ENCODE measurements around the gene A1BG. TPM values are rescaled to one million over a fixed set of nuclear protein-coding genes. Genes with fewer than 3 reads are reported as not detected.
"Not testable (repeated sequence)": the region's sequence is repeated elsewhere in the genome, so short reads cannot be mapped to it uniquely, and the experiment has no call there.

Gene A1BG
- total RNA-seq, 4 donors from 2014 or later: 4.5 to 12.5 (median 9.0) TPM; not detected in 1

DNA sequence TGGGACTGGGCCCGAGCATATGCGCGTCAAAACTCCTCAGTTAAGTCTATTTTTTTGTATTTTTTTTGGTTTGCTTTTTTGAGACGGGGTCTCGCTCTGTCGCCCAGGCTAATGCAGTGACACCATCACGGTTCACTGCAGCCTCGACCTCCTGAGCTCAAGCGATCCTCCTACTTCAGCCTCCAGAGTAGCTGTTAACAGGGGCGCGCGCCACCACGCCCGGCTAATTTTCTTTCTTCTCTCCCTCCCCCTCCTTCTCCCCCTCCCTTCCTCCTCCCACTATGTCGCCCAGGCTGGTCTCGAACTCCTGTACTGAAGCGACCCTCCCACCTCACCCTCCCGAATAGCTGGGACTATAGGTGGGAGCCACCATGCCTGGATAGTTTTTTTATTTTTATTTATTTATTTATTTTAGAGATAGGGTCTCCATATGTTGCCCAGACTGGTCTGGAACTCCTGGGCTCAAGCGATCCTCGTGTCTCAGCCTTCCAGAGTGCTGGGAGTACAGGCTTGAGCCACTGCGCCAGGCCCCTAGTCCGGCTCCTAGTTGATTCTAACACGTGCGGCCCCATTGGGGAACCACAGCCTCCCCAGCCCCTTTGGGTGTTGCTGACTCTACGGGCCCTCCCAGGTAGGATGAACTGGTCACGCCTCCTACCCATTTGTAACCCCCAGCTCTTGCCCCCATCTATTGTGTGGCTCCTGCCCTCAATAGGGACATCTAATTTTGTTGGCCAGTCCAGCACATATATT, 28.3 kb upstream of the A1BG start:
- Histone ChIP-seq H3K27me3 (no peaks in the 10 kb centered on the region), H3K4me1 (peaks cover 34 to 40% of the 10 kb centered on the region in 2 donors), H3K27ac (peak overlapping the region; percentile 78 to 99 (median 94)), H3K4me3 (peak overlapping the region; percentile 70 to 95 (median 81)), H3K36me3 (no peaks in the 10 kb centered on the region), H3K9me3 (no peaks in the 10 kb centered on the region)
- DNase-seq (no peak), ATAC-seq (no peak)
- intact Hi-C loops (cut with DNase I; ENCODE audit: low total_unique reads): loop anchor here (1.0 to 5.0 kb wide), 3 partner anchors 19 to 199 kb away; partner anchors contain the start of genes ZNF274 and ZNF497
- TF ChIP-seq POLR2A (IDR thresholded peaks at IDR 0.05) (no peak), CTCF (IDR thresholded peaks at IDR 0.05 in 4 of 5, conservative IDR thresholded peaks at IDR 0.05 in 1 of 5) (no peak)
- in situ Hi-C loops (cut with MboI; ENCODE audit: low sequenced_read_pairs in 4 of 4): no loop called here

DNA sequence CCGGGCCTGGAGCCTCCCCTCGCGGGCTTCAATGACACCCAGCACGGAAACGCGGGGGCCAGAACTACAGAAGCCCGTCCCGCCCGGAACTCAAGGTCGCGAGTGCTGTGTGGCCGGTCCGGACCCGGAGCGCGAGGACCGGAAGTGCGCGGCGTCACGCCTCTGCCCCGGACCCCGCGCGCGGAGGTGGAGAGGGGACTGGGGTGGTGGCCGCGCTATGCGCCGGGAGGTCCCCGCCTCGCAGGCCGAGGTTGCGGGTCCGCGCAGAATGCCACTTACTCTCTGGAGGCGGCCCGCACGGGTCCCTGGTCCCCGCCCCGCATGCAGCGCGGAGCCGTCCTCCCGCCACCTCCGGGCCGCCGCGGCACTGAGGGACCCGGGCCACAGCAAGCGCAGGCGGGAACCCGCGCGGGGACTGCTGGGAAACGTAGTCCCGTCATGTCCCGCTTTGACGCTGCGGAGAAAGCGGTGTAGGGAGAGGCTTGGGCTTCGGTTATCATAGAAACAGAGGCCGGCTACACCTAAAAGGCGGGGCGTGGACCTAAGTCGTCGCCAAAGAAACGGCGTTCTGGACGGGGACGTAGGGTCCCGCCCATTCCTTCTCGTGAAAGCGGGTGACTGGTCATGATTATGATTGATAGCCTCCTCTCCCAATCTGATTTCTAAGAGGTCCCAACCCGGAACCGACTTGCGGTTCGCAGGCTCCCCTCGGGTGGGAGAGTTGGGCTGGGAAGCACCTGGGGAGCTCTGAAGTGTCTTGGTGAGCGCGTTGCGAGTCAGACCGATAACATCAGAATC, 27.6 kb upstream of the A1BG start, which contains the start of gene ZNF837:
TSS of gene ZNF837 (minus strand) at position 369 of the 798 bp plus-strand sequence. CDS start 11,698 bp downstream, outside the sequence.
- Histone ChIP-seq H3K36me3 (no peaks in the 10 kb centered on the region), H3K4me1 (peaks cover 30 to 35% of the 10 kb centered on the region in 2 donors), H3K27me3 (no peaks in the 10 kb centered on the region), H3K9me3 (no peaks in the 10 kb centered on the region), H3K4me3 (peak within 1 kb of the TSS; percentile 70 to 95 (median 81)), H3K27ac (peak within 1 kb of the TSS; percentile 78 to 99 (median 94))
- TF ChIP-seq CTCF (IDR thresholded peaks at IDR 0.05 in 4 of 5, conservative IDR thresholded peaks at IDR 0.05 in 1 of 5) (peak in 1 of 5 experiments; percentile 19), POLR2A (IDR thresholded peaks at IDR 0.05) (peak; percentile 82 to 84)
- DNase-seq (peak; percentile 97 to 100), ATAC-seq (peak; percentile 96 to 97)
- in situ Hi-C loops (cut with MboI; ENCODE audit: low sequenced_read_pairs in 4 of 4) (no loop called here), intact Hi-C loops (cut with DNase I; ENCODE audit: low total_unique reads) (loop anchor here (1.0 to 5.0 kb wide), 6 partner anchors 19 to 199 kb away; partner anchors contain the start of genes ERVK3-1, ZBTB45, ZNF274 and ZNF497)

- intact Hi-C loops (cut with DNase I; ENCODE audit: low total_unique reads) (loop anchor here (1.0 to 5.0 kb wide), 4 partner anchors 53 to 198 kb away; partner anchors contain the start of genes ERVK3-1, ZBTB45 and ZNF274), in situ Hi-C loops (cut with MboI; ENCODE audit: low sequenced_read_pairs in 4 of 4) (no loop called here)
- peaks cover 23 to 28% of the 10 kb centered on the region in 2 donors for H3K4me1 ChIP-seq
- ATAC-seq (peak in 1 of 2 donors; percentile 4), DNase-seq (no peak)
- H3K27me3 ChIP-seq: no peaks in the 10 kb centered on the region
- H3K4me3 ChIP-seq: peak overlapping the region; percentile 70 to 95 (median 81)
- peak overlapping the region; percentile 78 to 99 (median 94) for H3K27ac ChIP-seq
- H3K36me3 ChIP-seq: no peaks in the 10 kb centered on the region
- H3K9me3 ChIP-seq: no peaks in the 10 kb centered on the region
- no peak for TF ChIP-seq CTCF (IDR thresholded peaks at IDR 0.05 in 4 of 5, conservative IDR thresholded peaks at IDR 0.05 in 1 of 5)
- no peak for TF ChIP-seq POLR2A (IDR thresholded peaks at IDR 0.05)
Measured at GRCh38 chr19:58380037-58380661, 26.9 kb upstream of the A1BG start.

DNA sequence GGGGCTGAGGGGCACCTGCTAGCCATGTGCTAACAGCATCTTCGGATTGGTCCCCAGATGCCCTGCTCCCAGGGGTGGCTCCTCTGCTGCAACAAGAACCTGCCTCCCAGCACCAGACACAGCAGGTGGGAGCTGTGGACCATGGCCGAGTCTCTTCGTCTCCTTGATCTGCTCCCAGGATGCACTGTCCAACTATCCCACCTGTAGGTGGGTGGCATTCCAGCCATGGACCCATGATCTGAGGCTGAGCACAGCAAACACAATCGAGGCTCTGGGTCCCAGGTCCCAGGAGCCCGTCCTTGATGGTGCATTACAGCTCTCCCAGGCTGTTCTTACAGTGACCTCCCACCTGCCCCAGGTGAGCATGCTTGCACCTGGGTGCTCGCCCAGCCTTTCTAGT, 26.0 kb upstream of the A1BG start:
- DNase-seq (no peak), ATAC-seq (no peak)
- in situ Hi-C loops (cut with MboI; ENCODE audit: low sequenced_read_pairs in 4 of 4): no loop called here

GRCh38 chr19:58376724-58377123, 23.4 kb upstream of the A1BG start:
- intact Hi-C loops (cut with DNase I; ENCODE audit: low total_unique reads): not testable (repeated sequence)

More for the DNA sequence above, 26.0 kb upstream of the A1BG start:
- Histone ChIP-seq H3K4me1 (peaks cover 20 to 23% of the 10 kb centered on the region in 2 donors), H3K4me3 (no peak overlapping the region), H3K27me3 (no peaks in the 10 kb centered on the region), H3K36me3 (no peaks in the 10 kb centered on the region), H3K27ac (no peak overlapping the region), H3K9me3 (no peaks in the 10 kb centered on the region)
- intact Hi-C loops (cut with DNase I; ENCODE audit: low total_unique reads): no loop called here
- TF ChIP-seq POLR2A (IDR thresholded peaks at IDR 0.05): no peak
- TF ChIP-seq CTCF (IDR thresholded peaks at IDR 0.05 in 4 of 5, conservative IDR thresholded peaks at IDR 0.05 in 1 of 5): no peak

More at GRCh38 chr19:58376724-58377123, 23.4 kb upstream of the A1BG start:
- H3K27me3 ChIP-seq; ATAC-seq; DNase-seq; in situ Hi-C loops (cut with MboI; ENCODE audit: low sequenced_read_pairs in 4 of 4); H3K27ac ChIP-seq; H3K9me3 ChIP-seq; H3K4me3 ChIP-seq; H3K36me3 ChIP-seq: not testable (repeated sequence)
- peaks cover 15 to 18% of the 10 kb centered on the region in 2 donors for H3K4me1 ChIP-seq

All from gastrocnemius medialis (tissue), 4 donors.